Spleen (tissue), 7 donors: ENCODE results near the gene CRELD2.

ENCODE experiments used
- POLR2A ChIP-seq, 3 donors: fragments of 450-650 bp; IDR thresholded peaks; one replicate each; pipeline ENCODE4 v1.5.1; 2017; ENCODE audit warnings: antibody characterized with exemption in 3 of 3, mild to moderate bottlenecking in 1 of 3
- POLR2AphosphoS5 ChIP-seq, 3 donors: sonication (generic); formaldehyde crosslinking; IDR thresholded peaks; one replicate each; pipeline ENCODE4 v1.5.1; 2017; ENCODE audit warnings: antibody characterized with exemption in 3 of 3
- TF ChIP-seq, protein P1 (sequence below), 11 experiments: fragments of 200-600 bp in 7 of 11; fragments of 450-650 bp in 4 of 11; sonication (generic) in 4 of 11; IDR thresholded peaks in 8 of 11; conservative IDR thresholded peaks in 3 of 11; 1 replicate in 7 of 11; 2 replicates in 4 of 11; pipeline versions ENCODE4 v1.4.0 to v1.8.0; 2016 to 2021; ENCODE audit warnings: antibody characterized with exemption in 11 of 11, inconsistent platforms in 4 of 11, mild to moderate bottlenecking in 1 of 11
- donor health status: DM: no; HTN: no; CAD: no; lungs with moderate emphysema.
- donor health status: DM: no; HTN: no; CAD: no.
- donor health status: DM: no; HTN: no; CAD: no.

DNA sequence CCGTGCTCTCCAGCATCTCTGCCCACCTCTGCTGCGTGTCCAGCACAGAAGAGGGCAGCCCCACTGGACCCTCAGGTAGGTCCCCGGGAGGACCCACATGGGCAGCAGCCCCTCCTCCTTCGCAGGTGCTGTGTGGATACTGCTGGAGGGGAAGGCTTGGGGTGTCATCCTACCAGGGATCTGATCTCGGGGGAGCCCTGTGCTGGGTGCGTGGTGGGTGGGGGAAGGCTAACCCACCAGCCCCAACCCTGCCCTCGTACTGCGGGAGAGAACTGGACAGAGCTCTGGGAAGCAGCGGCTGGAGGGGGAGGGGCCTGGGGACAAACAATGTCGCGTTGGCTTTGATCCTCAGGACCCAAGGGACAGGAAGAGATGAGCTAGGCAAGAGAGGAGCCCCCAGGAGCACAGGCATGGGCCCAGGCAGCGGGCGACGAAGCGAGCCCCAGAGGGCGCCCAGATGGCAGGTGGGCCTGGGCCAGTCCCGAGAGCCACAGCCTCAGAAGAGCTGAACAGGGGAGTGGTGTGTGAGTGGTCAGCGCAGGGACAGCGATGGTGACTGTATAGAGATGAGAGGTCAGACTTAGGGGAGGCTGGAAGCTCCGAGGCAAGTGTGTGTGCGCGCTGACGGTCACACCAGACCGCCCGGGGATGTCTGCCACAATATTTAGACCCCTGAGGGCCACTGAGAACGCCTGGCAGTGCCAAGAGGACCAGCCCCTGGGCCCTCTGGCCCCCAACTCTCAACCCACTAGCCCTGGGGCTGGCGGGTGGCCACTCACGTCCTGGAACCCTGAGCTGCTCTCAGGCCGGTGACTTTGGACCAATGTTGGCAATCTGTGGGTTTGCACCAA lies 40.7 kb downstream of the CRELD2 start:
- TF ChIP-seq, protein P1, sequence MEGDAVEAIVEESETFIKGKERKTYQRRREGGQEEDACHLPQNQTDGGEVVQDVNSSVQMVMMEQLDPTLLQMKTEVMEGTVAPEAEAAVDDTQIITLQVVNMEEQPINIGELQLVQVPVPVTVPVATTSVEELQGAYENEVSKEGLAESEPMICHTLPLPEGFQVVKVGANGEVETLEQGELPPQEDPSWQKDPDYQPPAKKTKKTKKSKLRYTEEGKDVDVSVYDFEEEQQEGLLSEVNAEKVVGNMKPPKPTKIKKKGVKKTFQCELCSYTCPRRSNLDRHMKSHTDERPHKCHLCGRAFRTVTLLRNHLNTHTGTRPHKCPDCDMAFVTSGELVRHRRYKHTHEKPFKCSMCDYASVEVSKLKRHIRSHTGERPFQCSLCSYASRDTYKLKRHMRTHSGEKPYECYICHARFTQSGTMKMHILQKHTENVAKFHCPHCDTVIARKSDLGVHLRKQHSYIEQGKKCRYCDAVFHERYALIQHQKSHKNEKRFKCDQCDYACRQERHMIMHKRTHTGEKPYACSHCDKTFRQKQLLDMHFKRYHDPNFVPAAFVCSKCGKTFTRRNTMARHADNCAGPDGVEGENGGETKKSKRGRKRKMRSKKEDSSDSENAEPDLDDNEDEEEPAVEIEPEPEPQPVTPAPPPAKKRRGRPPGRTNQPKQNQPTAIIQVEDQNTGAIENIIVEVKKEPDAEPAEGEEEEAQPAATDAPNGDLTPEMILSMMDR (IDR thresholded peaks at IDR 0.05 in 8 of 11, conservative IDR thresholded peaks at IDR 0.05 in 3 of 11): no peak
- no peak for TF ChIP-seq POLR2A (IDR thresholded peaks at IDR 0.05)
- no peak for TF ChIP-seq POLR2AphosphoS5 (IDR thresholded peaks at IDR 0.05)
